CD4-positive, CD25-positive, alpha-beta regulatory T cell (primary cell): Measurements from ENCODE around the gene CASP2. TPM values are rescaled to one million over a fixed set of nuclear protein-coding genes. Genes with fewer than 3 reads are reported as not detected.

Experiments
- ATAC-seq, 2 donors: fragments of 150-1000 bp; cut with Tn5 transposase; one replicate each; pipeline ENCODE4 v1.10.0; 2021; ENCODE audit warnings: low read depth in 2 of 2, moderate number of reproducible peaks in 2 of 2, moderate library complexity in 1 of 2
- DNase-seq, 3 donors: peaks; one replicate each; pipeline versions ENCODE4 v3.0.0 to v3.0.0-alpha.2; 2012 to 2022; ENCODE audit warnings: mixed read lengths in 1 of 3
- H3K27ac ChIP-seq: one replicate; pipeline ENCODE4 v1.7.0; 2013; ENCODE audit warnings: mild to moderate bottlenecking, low read length; ENCODE audit not compliant: insufficient read depth, poor library complexity, severe bottlenecking
- H3K27me3 ChIP-seq: one replicate; pipeline ENCODE4 v1.7.0; 2013; ENCODE audit warnings: low read length; ENCODE audit not compliant: control insufficient read depth, insufficient read depth
- H3K36me3 ChIP-seq: one replicate; pipeline ENCODE4 v1.7.0; 2013; ENCODE audit warnings: mild to moderate bottlenecking, low read length, moderate library complexity; ENCODE audit not compliant: control insufficient read depth, insufficient read depth
- H3K4me1 ChIP-seq: 2 replicates; pipeline ENCODE4 v1.7.0; 2013; ENCODE audit warnings: mild to moderate bottlenecking, low read length; ENCODE audit not compliant: insufficient read depth, control insufficient read depth, poor library complexity, severe bottlenecking
- H3K4me3 ChIP-seq: one replicate; pipeline ENCODE4 v1.7.0; 2013; ENCODE audit warnings: low read depth, mild to moderate bottlenecking, low read length, moderate library complexity
- H3K9me3 ChIP-seq, 2 experiments: 1 replicate in 1 of 2; 2 replicates in 1 of 2; pipeline ENCODE4 v1.7.0; 2013; ENCODE audit warnings: low read length in 2 of 2, mild to moderate bottlenecking in 1 of 2, moderate library complexity in 1 of 2; ENCODE audit not compliant: control insufficient read depth in 2 of 2
- H3K27ac Mint-ChIP-seq, 3 donors: one replicate each; pipeline ENCODE4 v1.8.0; 2020 to 2022; ENCODE audit warnings: mild to moderate bottlenecking in 3 of 3, mixed read lengths in 3 of 3, moderate library complexity in 2 of 3
- H3K27me3 Mint-ChIP-seq: one replicate; pipeline ENCODE4 v1.8.0; 2022; ENCODE audit warnings: mild to moderate bottlenecking, mixed read lengths
- H3K36me3 Mint-ChIP-seq: one replicate; pipeline ENCODE4 v1.8.0; 2020; ENCODE audit warnings: mixed read lengths
- H3K4me1 Mint-ChIP-seq, 4 donors: one replicate each; pipeline ENCODE4 v1.8.0; 2020 to 2022; ENCODE audit warnings: mixed read lengths in 4 of 4, mild to moderate bottlenecking in 1 of 4
- H3K4me3 Mint-ChIP-seq, 4 donors: one replicate each; pipeline ENCODE4 v1.8.0; 2020 to 2022; ENCODE audit warnings: mild to moderate bottlenecking in 4 of 4, mixed read lengths in 4 of 4, moderate library complexity in 3 of 4
- H3K9me3 Mint-ChIP-seq, 7 donors: one replicate each; pipeline ENCODE4 v1.8.0; 2020 to 2022; ENCODE audit warnings: mixed read lengths in 7 of 7, mild to moderate bottlenecking in 3 of 7, moderate library complexity in 2 of 7
- polyA plus RNA-seq, 4 donors: library from polyadenylated mRNA; unstranded; fragments of 300-500 nt; fragmentation: Illumina TruSeq; gene quantifications; one replicate each; pipeline ENCODE4 v1.2.3, GENCODE V29; 2021
- total RNA-seq: library from RNA; stranded (reverse); gene quantifications from one replicate; pipeline ENCODE4 v1.2.3, GENCODE V29; 2022

CASP2 gene
- total and polyA plus RNA-seq, 5 donors from 2014 or later = 20.5 to 61.4 (median 24.5) TPM

DNA sequence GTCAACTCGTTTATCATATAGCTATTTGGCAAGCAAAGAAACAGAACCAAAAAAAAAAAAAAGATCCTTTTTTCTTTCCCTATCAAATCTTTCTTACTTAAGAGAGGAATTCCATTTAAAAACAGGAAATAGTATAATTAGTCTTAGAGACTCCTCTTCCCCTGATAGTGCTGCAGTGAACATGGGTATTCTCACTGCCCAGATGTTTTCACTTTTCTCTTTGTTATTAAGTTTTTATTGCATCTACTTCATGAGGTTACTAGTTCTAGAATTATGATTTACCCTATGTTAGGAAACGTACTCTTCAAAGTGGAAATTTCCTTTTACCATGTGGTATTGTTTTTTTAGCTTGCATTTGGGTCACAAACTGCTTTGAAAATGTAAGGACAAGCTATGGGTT, 8.5 kb downstream of the CASP2 start:
- Histone ChIP-seq H3K4me1 (peaks cover 30% of the 10 kb centered on the region), H3K27me3 (no peaks in the 10 kb centered on the region), H3K4me3 (peak overlapping the region; percentile 45), H3K9me3 (no peaks in the 10 kb centered on the region), H3K36me3 (peaks cover 92% of the 10 kb centered on the region), H3K27ac (peak overlapping the region; percentile 8)
- peak overlapping the region in 2 of 3 donors; percentile 3 to 47 for H3K27ac Mint-ChIP-seq
- H3K27me3 Mint-ChIP-seq = no peaks in the 10 kb centered on the region
- peaks cover 0 to 2% (median 0%) of the 10 kb centered on the region in 7 donors for H3K9me3 Mint-ChIP-seq
- H3K4me1 Mint-ChIP-seq = peaks cover 41 to 74% (median 59%) of the 10 kb centered on the region in 4 donors
- peak overlapping the region in 2 of 4 donors; percentile 51 to 81 for H3K4me3 Mint-ChIP-seq
- ATAC-seq = no peak
- no peak for DNase-seq
- H3K36me3 Mint-ChIP-seq = peaks cover 63% of the 10 kb centered on the region

DNA sequence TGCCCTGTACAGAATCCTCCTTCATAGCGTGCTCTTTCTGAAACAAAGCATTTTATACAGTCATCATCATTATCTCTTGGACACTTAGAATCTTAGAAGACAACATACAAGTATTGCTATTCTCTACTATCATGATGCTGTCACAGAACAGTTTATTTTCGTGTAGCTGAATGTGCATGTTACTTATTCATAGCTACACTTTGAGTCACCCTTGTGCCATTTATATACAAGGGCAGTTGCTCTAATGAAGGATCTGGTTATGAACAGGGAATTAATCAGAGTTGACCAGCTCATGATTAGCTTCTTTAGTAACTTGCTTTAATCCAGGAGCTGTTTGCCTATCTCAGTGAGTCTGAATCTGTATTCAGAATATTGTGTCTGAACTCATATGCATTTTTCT, 11.2 kb downstream of the CASP2 start:
- H3K4me1 Mint-ChIP-seq = peaks cover 35 to 57% (median 48%) of the 10 kb centered on the region in 4 donors
- peaks cover 65% of the 10 kb centered on the region for H3K36me3 Mint-ChIP-seq
- Histone ChIP-seq H3K27me3 (no peaks in the 10 kb centered on the region), H3K36me3 (peaks cover 91% of the 10 kb centered on the region), H3K9me3 (no peaks in the 10 kb centered on the region), H3K4me1 (peaks cover 27% of the 10 kb centered on the region), H3K4me3 (peak overlapping the region; percentile 4), H3K27ac (no peak overlapping the region)
- ATAC-seq (no peak), DNase-seq (no peak)
- no peaks in the 10 kb centered on the region for H3K27me3 Mint-ChIP-seq
- peak overlapping the region in 3 of 4 donors; percentile 4 to 33 (median 32) for H3K4me3 Mint-ChIP-seq
- H3K27ac Mint-ChIP-seq = peak overlapping the region in 2 of 3 donors; percentile 44 to 65
- peaks cover 0 to 2% (median 0%) of the 10 kb centered on the region in 7 donors for H3K9me3 Mint-ChIP-seq

DNA sequence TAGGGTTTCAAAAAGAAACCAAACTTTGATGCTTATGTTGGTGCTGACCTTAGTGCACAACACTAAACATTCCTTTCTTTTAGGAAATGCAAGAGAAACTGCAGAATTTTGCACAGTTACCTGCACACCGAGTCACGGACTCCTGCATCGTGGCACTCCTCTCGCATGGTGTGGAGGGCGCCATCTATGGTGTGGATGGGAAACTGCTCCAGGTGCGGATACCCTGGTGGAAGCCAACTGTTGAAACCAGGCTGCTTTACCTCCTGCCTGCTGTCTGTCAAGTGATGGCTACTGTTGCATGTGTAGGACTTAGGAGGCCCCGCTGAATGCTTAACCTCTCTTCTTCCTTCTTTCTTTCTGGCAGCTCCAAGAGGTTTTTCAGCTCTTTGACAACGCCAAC, 11.7 kb downstream of the CASP2 start:
- Mint-ChIP-seq H3K27me3 (no peaks in the 10 kb centered on the region), H3K36me3 (peaks cover 65% of the 10 kb centered on the region), H3K4me3 (peak overlapping the region in 2 of 4 donors; percentile 32 to 33), H3K4me1 (peaks cover 33 to 52% (median 43%) of the 10 kb centered on the region in 4 donors), H3K27ac (peak overlapping the region; percentile 44 to 66 (median 65)), H3K9me3 (peaks cover 0 to 2% (median 0%) of the 10 kb centered on the region in 7 donors)
- DNase-seq = peak; percentile 47 to 74 (median 68)
- peaks cover 91% of the 10 kb centered on the region for H3K36me3 ChIP-seq
- peaks cover 27% of the 10 kb centered on the region for H3K4me1 ChIP-seq
- no peaks in the 10 kb centered on the region for H3K27me3 ChIP-seq
- H3K4me3 ChIP-seq = peak overlapping the region; percentile 4
- no peaks in the 10 kb centered on the region for H3K9me3 ChIP-seq
- peak; percentile 89 to 95 for ATAC-seq
- H3K27ac ChIP-seq = no peak overlapping the region

DNA sequence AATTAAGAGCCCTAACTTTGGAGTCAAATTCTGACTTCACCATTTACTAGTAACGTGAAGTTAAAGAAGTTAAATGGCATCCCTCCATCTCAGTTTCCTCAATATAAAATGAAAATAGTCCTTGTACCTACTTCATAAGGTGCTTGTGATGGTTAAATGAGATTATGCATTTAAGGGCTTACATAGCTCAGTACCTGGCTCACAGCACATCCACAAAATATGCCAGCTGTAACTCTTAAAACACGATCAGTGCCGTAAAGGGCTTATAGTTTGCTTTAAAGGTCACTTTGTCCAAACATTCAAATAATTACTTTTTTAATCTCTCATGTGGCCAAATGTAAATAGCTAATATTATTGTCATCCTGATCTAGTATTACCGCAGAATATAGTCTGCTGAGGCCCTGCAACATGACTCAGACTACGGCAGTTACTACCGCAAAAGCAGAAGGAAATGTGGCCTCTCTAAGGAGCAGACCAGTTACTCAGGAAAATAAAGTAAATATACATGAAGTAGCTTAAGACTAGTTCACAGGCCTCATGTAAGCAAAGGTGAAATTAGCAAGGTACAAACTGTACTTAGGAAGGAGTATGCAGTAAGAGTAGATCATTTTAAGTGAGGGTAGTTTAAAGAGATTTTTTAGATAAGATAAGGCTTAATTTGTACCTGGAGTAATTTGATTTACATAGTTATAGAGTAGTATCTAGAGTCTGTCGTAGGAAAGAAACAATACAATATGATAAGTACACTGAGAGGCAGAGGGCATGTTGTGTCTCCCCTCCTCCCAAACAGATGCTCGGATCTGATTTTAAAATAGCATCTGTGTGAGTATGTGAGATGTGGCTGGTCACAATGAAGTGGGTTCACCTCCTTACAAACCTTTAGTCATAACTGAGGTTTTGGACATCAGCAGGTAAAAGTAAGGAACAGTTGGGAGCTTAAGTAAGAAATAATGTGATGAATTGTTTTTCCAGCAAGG, 13.1 kb downstream of the CASP2 start:
- Histone ChIP-seq H3K4me3 (no peak overlapping the region), H3K27me3 (no peaks in the 10 kb centered on the region), H3K27ac (no peak overlapping the region), H3K4me1 (peaks cover 24% of the 10 kb centered on the region), H3K9me3 (no peaks in the 10 kb centered on the region), H3K36me3 (peaks cover 88% of the 10 kb centered on the region)
- no peak for DNase-seq
- H3K36me3 Mint-ChIP-seq = peaks cover 65% of the 10 kb centered on the region
- H3K9me3 Mint-ChIP-seq = peaks cover 0 to 1% (median 0%) of the 10 kb centered on the region in 7 donors
- H3K27me3 Mint-ChIP-seq = no peaks in the 10 kb centered on the region
- peak overlapping the region in 1 of 4 donors; percentile 37 for H3K4me3 Mint-ChIP-seq
- H3K27ac Mint-ChIP-seq = peak overlapping the region; percentile 7 to 98 (median 57)
- no peak for ATAC-seq
- peaks cover 35 to 49% (median 42%) of the 10 kb centered on the region in 4 donors for H3K4me1 Mint-ChIP-seq

DNA sequence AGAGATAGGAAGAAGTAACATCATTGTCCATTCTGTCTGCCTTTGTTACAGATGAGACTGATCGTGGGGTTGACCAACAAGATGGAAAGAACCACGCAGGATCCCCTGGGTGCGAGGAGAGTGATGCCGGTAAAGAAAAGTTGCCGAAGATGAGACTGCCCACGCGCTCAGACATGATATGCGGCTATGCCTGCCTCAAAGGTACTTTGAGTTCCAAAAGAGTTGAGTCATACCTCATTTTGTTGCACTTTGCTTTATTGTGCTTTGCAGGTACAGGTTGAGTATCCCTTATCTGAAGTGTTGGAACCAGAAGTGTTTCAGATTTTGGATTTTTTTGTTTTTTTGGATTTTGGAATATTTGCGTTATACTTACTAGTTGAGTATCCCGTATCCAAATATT, 15.6 kb downstream of the CASP2 start:
- Mint-ChIP-seq H3K27ac (no peak overlapping the region), H3K36me3 (peaks cover 77% of the 10 kb centered on the region), H3K9me3 (peaks cover 0 to 2% (median 0%) of the 10 kb centered on the region in 7 donors), H3K4me3 (no peak overlapping the region), H3K27me3 (no peaks in the 10 kb centered on the region), H3K4me1 (peaks cover 23 to 45% (median 37%) of the 10 kb centered on the region in 4 donors)
- DNase-seq (no peak), ATAC-seq (no peak)
- no peaks in the 10 kb centered on the region for H3K9me3 ChIP-seq
- no peaks in the 10 kb centered on the region for H3K27me3 ChIP-seq
- no peak overlapping the region for H3K27ac ChIP-seq
- peaks cover 15% of the 10 kb centered on the region for H3K4me1 ChIP-seq
- peaks cover 91% of the 10 kb centered on the region for H3K36me3 ChIP-seq
- H3K4me3 ChIP-seq = no peak overlapping the region

GRCh38 chr7:143304938-143305337, 16.8 kb downstream of the CASP2 start:
- H3K27me3 ChIP-seq = no peaks in the 10 kb centered on the region
- Mint-ChIP-seq H3K9me3 (peaks cover 0 to 2% (median 0%) of the 10 kb centered on the region in 7 donors), H3K4me1 (peaks cover 14 to 43% (median 33%) of the 10 kb centered on the region in 4 donors), H3K27ac (peak overlapping the region in 2 of 3 donors; percentile 44 to 71), H3K27me3 (no peaks in the 10 kb centered on the region), H3K4me3 (no peak overlapping the region), H3K36me3 (peaks cover 71% of the 10 kb centered on the region)
- peaks cover 83% of the 10 kb centered on the region for H3K36me3 ChIP-seq
- ATAC-seq (no peak), DNase-seq (no peak)
- H3K27ac ChIP-seq = no peak overlapping the region
- H3K9me3 ChIP-seq = no peaks in the 10 kb centered on the region
- no peak overlapping the region for H3K4me3 ChIP-seq
- peaks cover 10% of the 10 kb centered on the region for H3K4me1 ChIP-seq

DNA sequence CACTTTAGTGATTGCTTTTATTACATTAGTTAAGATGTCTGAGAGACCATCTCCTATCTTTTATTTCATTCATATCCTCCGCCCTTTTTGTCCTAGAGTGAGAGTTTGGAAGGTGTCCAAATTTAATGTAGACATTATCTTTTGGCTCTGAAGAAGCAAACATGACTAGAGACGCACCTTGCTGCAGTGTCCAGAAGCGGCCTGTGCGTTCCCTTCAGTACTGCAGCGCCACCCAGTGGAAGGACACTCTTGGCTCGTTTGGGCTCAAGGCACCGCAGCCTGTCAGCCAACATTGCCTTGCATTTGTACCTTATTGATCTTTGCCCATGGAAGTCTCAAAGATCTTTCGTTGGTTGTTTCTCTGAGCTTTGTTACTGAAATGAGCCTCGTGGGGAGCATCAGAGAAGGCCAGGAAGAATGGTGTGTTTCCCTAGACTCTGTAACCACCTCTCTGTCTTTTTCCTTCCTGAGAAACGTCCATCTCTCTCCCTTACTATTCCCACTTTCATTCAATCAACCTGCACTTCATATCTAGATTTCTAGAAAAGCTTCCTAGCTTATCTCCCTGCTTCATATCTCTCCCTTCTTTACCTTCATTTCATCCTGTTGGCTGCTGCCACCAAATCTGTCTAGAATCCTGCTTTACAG, 17.4 kb downstream of the CASP2 start:
- Mint-ChIP-seq H3K4me3 (peak overlapping the region in 1 of 4 donors; percentile 3), H3K36me3 (peaks cover 68% of the 10 kb centered on the region), H3K27ac (peak overlapping the region; percentile 42 to 92 (median 44)), H3K9me3 (peaks cover 0 to 3% (median 0%) of the 10 kb centered on the region in 7 donors), H3K27me3 (no peaks in the 10 kb centered on the region), H3K4me1 (peaks cover 14 to 43% (median 37%) of the 10 kb centered on the region in 4 donors)
- H3K9me3 ChIP-seq = no peaks in the 10 kb centered on the region
- peak; percentile 42 to 75 (median 52) for DNase-seq
- no peak overlapping the region for H3K27ac ChIP-seq
- peaks cover 13% of the 10 kb centered on the region for H3K4me1 ChIP-seq
- ATAC-seq = peak; percentile 37 to 70
- no peaks in the 10 kb centered on the region for H3K27me3 ChIP-seq
- H3K4me3 ChIP-seq = no peak overlapping the region
- peaks cover 77% of the 10 kb centered on the region for H3K36me3 ChIP-seq
